HL-60 (cell line): ENCODE results near the gene GLYR1.

Experiments used
- POLR2AphosphoS5 ChIP-seq: IDR thresholded peaks from 2 replicates; pipeline ENCODE4 v1.6.1; 2012; ENCODE audit warnings: low read depth
- REST ChIP-seq: IDR thresholded peaks from 2 replicates; pipeline ENCODE4 v1.6.1; 2012; ENCODE audit warnings: low read depth; ENCODE audit not compliant: insufficient replicate concordance
- TF ChIP-seq, protein P1 (sequence below): IDR thresholded peaks from one replicate; pipeline ENCODE4 v1.5.1; 2011; ENCODE audit warnings: low read length, control low read depth, inconsistent platforms; ENCODE audit not compliant: insufficient read depth

DNA sequence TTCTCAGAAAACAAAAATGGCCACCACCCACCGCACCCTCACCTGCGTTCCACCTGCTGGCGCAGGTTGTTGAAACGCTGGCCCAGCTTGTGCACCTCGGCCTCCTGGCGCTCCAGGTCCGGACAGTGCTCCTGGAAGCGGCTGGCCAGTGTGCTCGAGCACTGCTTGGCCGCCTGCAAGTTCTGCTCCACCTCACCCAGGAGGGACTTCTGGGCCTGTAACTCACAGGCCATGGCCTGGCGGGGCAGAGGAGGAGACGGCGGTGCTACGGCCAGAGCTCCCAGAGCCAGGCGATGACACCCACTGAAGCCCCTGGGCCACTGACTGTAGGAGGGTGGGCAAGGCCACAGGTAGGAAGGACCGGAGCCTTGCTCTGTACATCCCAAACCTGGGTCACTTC lies 43.6 kb upstream of the GLYR1 start:
- TF ChIP-seq, protein P1, sequence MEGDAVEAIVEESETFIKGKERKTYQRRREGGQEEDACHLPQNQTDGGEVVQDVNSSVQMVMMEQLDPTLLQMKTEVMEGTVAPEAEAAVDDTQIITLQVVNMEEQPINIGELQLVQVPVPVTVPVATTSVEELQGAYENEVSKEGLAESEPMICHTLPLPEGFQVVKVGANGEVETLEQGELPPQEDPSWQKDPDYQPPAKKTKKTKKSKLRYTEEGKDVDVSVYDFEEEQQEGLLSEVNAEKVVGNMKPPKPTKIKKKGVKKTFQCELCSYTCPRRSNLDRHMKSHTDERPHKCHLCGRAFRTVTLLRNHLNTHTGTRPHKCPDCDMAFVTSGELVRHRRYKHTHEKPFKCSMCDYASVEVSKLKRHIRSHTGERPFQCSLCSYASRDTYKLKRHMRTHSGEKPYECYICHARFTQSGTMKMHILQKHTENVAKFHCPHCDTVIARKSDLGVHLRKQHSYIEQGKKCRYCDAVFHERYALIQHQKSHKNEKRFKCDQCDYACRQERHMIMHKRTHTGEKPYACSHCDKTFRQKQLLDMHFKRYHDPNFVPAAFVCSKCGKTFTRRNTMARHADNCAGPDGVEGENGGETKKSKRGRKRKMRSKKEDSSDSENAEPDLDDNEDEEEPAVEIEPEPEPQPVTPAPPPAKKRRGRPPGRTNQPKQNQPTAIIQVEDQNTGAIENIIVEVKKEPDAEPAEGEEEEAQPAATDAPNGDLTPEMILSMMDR: no peak
- no peak for TF ChIP-seq POLR2AphosphoS5
- no peak for TF ChIP-seq REST
